NCI-H69 (cell line): Measurements from ENCODE around the gene NUP205.
A peak's percentile ranks its signal among the peaks of the same experiment; 100 is the strongest.

Source experiments
- DNase-seq: peaks from one replicate; lab custom pipeline; 2025; lab: John Stamatoyannopoulos, UW

NUP205 gene

GRCh38 chr7:135550196-135550595 lies 7.5 kb upstream of the NUP205 start:
- no peak for DNase-seq

- DNase-seq, result no peak
Observed at GRCh38 chr7:135552148-135552547, 5.6 kb upstream of the NUP205 start.

- no peak for DNase-seq
Observed at GRCh38 chr7:135553346-135553745, 4.4 kb upstream of the NUP205 start.

GRCh38 chr7:135558337-135558767 lies 635 bp downstream of the NUP205 start:
- peak; percentile 84 for DNase-seq

GRCh38 chr7:135558881-135559280 lies 1.2 kb downstream of the NUP205 start:
- DNase-seq, result no peak

- no peak for DNase-seq
Observed at GRCh38 chr7:135560631-135561030, 2.9 kb downstream of the NUP205 start.

GRCh38 chr7:135562720-135563119 lies 5.0 kb downstream of the NUP205 start:
- no peak for DNase-seq

- no peak for DNase-seq
Observed at GRCh38 chr7:135571834-135572233, 14.1 kb downstream of the NUP205 start.

GRCh38 chr7:135573541-135573940 lies 15.8 kb downstream of the NUP205 start:
- DNase-seq, result no peak

- DNase-seq, result no peak
Observed at GRCh38 chr7:135575296-135575695, 17.6 kb downstream of the NUP205 start.

GRCh38 chr7:135578569-135578968 lies 20.9 kb downstream of the NUP205 start:
- DNase-seq, result no peak

GRCh38 chr7:135584362-135585353 lies 26.9 kb downstream of the NUP205 start:
- no peak for DNase-seq

- no peak for DNase-seq
Observed at GRCh38 chr7:135597181-135597925, 39.6 kb downstream of the NUP205 start.

GRCh38 chr7:135597926-135598305 lies 40.2 kb downstream of the NUP205 start:
- DNase-seq, result no peak

GRCh38 chr7:135599471-135599870 lies 41.8 kb downstream of the NUP205 start:
- DNase-seq, result no peak

- DNase-seq, result no peak
Observed at GRCh38 chr7:135600226-135600625, 42.5 kb downstream of the NUP205 start.

- no peak for DNase-seq
Observed at GRCh38 chr7:135601182-135601581, 43.5 kb downstream of the NUP205 start.

- DNase-seq, result no peak
Observed at GRCh38 chr7:135602304-135602703, 44.6 kb downstream of the NUP205 start.

GRCh38 chr7:135616136-135616535 lies 58.4 kb downstream of the NUP205 start:
- no peak for DNase-seq

- DNase-seq, result no peak
Observed at GRCh38 chr7:135617781-135618180, 60.1 kb downstream of the NUP205 start.

GRCh38 chr7:135618510-135618909 lies 60.8 kb downstream of the NUP205 start:
- no peak for DNase-seq

GRCh38 chr7:135620447-135620846 lies 62.7 kb downstream of the NUP205 start:
- no peak for DNase-seq
